ENCODE measurements around the gene C16orf86.
"Not testable (repeated sequence)": the region's sequence is repeated elsewhere in the genome, so short reads cannot be mapped to it uniquely, and the experiment has no call there.

C16orf86 gene

DNA sequence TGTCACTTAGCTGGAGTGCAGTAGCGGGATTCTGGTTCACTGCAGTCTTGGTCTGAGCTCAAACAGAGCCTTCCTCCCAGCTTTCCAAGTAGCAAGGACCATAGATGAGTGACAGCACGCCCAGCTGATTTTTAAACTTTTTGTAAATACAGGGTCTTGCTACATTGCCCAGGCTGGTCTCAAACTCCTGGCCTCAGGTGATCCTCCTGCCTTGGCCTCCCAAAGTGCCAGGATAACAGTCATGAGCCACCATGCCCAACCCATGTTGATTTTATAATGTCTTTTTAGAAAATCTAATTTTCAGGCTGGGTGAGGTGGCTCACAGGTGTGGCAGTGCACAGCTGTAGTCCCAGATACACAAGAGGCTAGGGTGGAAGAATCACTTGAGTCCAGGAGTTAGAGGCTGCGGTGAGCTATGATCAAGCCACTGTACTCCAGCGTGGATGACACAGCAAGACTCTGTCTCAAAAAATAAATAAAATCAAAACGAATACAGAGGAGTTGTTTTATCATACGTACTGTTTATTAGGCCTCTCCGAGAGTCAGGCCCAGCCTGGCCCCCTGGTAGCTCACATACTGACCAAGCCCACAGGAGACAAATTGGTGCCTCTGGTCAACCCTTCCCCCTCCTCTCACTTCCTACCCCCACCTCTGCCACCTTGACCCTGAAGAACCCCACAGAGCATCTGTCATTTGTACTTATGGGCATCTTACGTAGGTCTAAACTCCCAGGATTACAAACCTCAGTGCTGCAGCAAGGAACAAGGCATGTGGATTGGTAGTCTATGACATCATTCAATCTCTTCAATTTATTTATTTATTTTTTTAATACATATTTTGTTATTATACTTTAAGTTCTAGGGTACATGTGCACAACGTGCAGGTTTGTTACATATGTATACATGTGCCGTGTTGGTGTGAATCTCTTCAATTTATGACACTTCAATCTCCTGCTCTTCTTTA is 13.6 kb downstream of the C16orf86 start:
- H3K9me3 ChIP-seq (ENCODE audit: control insufficient read depth, insufficient read depth, low read length) = no peaks in the 10 kb centered on the region
- H3K4me1 ChIP-seq (ENCODE audit: insufficient read depth, low read length) = no peaks in the 10 kb centered on the region
- no peak overlapping the region for H3K9ac ChIP-seq (ENCODE audit: low read depth, low read length)
- H3K36me3 ChIP-seq (ENCODE audit: insufficient read depth, low read length) = peaks cover 5% of the 10 kb centered on the region

DNA sequence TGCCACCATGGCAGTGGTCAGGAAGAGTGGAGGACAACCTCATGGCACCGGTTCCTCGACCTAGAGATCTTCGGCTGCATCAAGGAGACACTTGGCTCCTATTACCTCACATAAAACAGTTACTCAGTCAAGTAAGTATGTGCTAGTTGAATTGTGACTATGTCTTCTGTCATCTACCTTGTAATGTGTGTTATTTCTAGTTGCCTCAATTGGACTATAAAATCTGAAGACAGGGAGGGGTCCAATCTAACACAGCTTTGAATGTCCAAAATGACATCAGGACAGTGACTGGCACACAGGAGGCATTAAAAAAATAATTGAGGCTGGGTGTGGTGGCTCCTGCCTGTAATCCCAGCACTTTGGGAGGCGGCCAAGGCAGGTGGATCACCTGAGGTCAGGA is 17.2 kb downstream of the C16orf86 start:
- H3K36me3 ChIP-seq (ENCODE audit: insufficient read depth, low read length) = peaks cover 6% of the 10 kb centered on the region
- no peaks in the 10 kb centered on the region for H3K9me3 ChIP-seq (ENCODE audit: control insufficient read depth, insufficient read depth, low read length)
- H3K9ac ChIP-seq (ENCODE audit: low read depth, low read length) = no peak overlapping the region
- no peaks in the 10 kb centered on the region for H3K4me1 ChIP-seq (ENCODE audit: insufficient read depth, low read length)

DNA sequence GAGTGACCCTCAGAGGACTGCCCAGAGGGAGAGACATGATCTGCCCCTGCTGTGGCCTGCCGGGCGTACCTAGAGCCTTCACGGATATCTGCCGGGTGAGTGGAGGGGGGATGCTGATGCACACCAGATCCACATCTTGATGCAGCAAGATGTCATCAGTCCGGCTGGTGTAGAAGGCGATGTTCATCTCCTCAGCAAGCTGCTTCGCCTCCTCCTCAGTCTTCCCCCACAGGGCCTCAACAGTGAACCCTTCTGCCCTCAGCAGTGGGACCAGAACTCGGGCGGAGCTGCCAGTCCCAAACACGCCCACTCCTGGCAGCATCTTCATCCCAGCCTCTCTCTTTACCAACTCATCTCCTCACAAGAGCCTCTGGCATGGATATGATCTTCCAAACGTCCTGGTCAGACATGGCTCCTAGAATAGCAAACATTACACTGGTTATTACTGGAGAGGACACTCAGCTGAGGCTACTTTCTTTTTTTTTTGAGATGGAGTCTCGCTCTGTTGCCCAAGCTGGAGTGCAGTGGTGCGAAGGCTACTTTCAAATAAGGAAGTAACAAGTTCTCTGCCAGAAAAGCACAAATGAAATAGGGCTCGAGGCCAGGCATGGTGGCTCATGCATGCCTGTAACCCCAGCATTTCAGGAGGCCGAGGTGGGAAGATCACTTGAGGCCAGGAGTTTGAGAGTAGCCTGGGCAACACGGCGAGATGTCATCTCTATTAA is 18.9 kb downstream of the C16orf86 start:
- Histone ChIP-seq H3K4me1 (ENCODE audit: insufficient read depth, low read length) (no peaks in the 10 kb centered on the region), H3K9ac (ENCODE audit: low read depth, low read length) (no peak overlapping the region), H3K9me3 (ENCODE audit: control insufficient read depth, insufficient read depth, low read length) (no peaks in the 10 kb centered on the region), H3K36me3 (ENCODE audit: insufficient read depth, low read length) (peaks cover 6% of the 10 kb centered on the region)

DNA sequence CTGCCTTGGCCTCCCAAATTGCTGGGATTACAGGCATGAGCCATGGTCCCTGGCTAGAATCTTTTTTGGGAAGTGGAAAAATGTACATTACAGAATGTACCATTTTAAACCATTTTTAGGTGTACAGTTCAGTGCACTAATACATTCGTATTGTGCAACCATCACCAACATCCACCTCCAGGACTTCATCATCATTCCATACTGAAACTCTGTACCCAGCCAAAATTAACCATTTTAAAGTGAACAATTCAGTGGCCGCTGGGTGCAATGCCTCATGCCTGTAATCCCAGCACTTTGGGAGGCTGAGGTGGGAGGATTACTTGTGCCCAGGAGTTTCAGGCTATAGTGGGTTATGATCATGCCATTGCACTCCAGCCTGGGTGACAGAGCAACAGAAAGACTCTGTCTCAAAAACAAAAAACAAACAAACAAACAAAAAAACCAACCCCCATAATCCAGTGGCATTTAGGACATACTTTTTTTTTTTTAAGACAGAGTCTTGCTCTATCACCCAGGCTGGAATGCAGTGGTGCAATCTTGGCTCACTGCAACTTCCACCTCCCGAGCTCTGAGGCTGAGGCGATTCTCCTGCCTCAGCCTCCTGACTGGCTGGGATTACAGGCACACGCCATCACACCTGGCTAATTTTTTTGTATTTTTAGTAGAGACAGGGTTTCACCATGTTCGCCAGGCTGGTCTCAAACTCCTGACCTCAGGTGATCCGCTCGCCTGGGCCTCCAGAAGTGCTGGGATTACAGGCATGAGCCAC is 27.1 kb downstream of the C16orf86 start:
- H3K4me1 ChIP-seq (ENCODE audit: insufficient read depth, low read length); H3K36me3 ChIP-seq (ENCODE audit: insufficient read depth, low read length); H3K9ac ChIP-seq (ENCODE audit: low read depth, low read length); H3K9me3 ChIP-seq (ENCODE audit: control insufficient read depth, insufficient read depth, low read length): not testable (repeated sequence)

DNA sequence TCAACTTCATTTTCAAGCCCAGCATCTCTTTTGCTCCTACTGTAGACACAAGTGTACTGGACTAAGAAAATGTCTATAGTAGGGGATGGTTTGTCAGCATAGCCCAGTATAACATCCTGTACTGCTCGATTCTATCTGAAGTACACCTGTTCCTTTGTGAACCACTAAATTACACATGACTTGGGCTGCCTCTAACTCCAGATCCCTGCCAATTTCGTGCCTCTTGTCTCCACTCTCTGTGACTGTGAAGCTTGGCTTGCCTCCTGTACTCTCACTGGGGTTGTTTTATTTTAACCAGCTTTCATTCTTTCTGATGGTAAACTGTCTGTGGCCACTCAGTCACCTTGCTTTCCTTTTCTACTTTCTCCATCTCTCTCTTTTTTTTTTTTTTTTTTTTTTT is 28.0 kb downstream of the C16orf86 start:
- no peaks in the 10 kb centered on the region for H3K9me3 ChIP-seq (ENCODE audit: control insufficient read depth, insufficient read depth, low read length)
- H3K9ac ChIP-seq (ENCODE audit: low read depth, low read length) = no peak overlapping the region
- no peaks in the 10 kb centered on the region for H3K4me1 ChIP-seq (ENCODE audit: insufficient read depth, low read length)
- H3K36me3 ChIP-seq (ENCODE audit: insufficient read depth, low read length) = no peaks in the 10 kb centered on the region

DNA sequence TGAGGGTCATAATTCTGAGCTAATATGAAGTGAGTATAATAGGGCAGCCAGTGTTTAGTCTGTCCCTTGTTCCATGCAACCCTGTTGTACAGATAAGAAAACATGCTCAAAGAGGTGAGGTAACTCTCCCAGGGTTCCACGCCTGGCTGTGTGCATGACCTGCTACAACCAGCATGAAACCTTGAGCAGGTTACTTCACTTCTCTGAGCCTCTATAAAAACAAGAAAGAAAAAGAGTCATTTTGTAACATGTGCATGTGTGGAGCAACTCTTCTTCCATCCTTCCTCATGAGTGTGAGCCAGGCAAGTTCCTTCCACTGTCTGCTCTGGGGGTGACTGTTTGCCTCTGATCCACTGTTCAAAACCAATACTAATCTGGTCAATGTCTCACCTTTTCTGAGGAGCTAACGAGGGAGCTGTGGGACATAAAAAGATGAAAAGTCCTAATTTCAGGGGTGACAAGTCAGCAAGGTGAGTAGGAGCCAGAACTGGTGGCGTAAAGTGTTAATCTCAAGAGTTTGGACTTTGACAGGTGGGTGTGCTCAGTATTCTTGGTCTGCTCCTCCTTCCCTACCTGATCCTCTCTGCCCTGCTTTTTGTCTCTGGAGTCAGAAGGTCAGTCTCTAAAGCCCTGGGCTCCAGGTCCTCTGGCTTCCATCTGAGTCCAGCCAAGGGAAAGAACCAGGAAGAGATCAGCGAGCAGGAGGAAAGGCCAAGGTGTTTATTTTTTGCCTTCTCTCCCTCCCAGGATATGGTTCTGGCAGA is 31.0 kb downstream of the C16orf86 start:
- no peaks in the 10 kb centered on the region for H3K4me1 ChIP-seq (ENCODE audit: insufficient read depth, low read length)
- no peaks in the 10 kb centered on the region for H3K36me3 ChIP-seq (ENCODE audit: insufficient read depth, low read length)
- no peak overlapping the region for H3K9ac ChIP-seq (ENCODE audit: low read depth, low read length)
- H3K9me3 ChIP-seq (ENCODE audit: control insufficient read depth, insufficient read depth, low read length) = 0 out of 2 replicates have a peak, but pooled peaks cover 2% of the 10 kb centered on the region

DNA sequence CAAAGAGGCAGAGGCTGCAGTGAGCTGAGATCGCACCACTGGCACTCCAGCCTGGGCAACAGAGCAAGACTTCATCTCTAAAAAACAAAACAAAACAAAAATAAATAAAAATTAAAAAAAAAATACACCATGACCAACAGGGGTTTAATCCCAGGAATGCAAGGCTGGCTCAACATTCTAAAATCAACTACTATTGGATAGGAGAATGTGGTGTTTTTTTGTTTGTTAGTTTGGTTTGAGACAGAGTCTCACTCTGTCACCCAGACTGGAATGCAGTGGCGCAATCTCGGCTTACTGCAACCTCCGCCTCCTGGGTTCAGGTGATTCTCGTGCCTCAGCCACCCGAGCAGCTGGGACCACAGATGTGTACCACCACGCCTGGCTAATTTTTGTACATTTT is 32.7 kb downstream of the C16orf86 start:
- Histone ChIP-seq H3K36me3 (ENCODE audit: insufficient read depth, low read length) (no peaks in the 10 kb centered on the region), H3K9ac (ENCODE audit: low read depth, low read length) (no peak overlapping the region)

DNA sequence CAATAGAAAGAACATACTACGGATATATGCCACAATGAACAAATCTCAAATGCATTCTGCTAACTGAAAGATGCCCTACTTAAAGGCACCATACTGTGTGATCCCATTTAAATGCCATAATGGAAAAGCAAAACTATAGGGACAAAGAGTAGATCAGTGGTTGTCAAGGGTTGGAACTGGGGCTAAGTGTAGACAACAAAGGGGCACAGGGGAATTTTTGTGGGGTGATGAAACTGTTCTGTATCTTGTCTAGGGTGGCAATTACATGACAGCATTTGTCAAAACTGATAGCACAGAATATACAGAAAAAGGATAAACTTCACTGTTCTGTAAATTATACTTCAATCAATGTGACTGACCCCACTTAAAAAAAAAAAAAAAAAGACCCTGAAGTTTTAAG is 34.8 kb downstream of the C16orf86 start:
- Histone ChIP-seq H3K9ac (ENCODE audit: low read depth, low read length) (no peak overlapping the region), H3K36me3 (ENCODE audit: insufficient read depth, low read length) (no peaks in the 10 kb centered on the region), H3K4me1 (ENCODE audit: insufficient read depth, low read length) (no peaks in the 10 kb centered on the region), H3K9me3 (ENCODE audit: control insufficient read depth, insufficient read depth, low read length) (0 out of 2 replicates have a peak, but pooled peaks cover 2% of the 10 kb centered on the region)

More for the DNA sequence above, 32.7 kb downstream of the C16orf86 start:
- no peaks in the 10 kb centered on the region for H3K4me1 ChIP-seq (ENCODE audit: insufficient read depth, low read length)
- 0 out of 2 replicates have a peak, but pooled peaks cover 2% of the 10 kb centered on the region for H3K9me3 ChIP-seq (ENCODE audit: control insufficient read depth, insufficient read depth, low read length)

DNA sequence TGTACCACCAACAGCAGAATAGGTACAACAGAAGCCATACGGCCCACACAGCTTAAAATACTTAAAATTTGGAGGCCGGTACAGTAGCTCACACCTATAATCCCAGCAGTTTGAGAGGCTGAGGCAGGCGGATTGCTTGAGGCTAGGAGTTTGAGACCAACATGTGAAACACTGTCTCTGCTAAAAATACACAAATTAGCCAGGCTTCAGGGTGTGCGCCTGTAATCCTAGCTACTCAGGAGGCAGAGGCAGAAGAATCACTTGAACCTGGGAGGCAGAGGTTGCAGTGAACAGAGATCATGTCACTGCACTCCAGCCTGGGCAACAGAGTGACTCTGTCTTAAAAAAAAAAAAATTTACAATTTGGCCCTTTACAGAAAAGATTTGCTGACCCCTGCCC is 35.5 kb downstream of the C16orf86 start:
- Histone ChIP-seq H3K9ac (ENCODE audit: low read depth, low read length) (no peak overlapping the region), H3K9me3 (ENCODE audit: control insufficient read depth, insufficient read depth, low read length) (0 out of 2 replicates have a peak, but pooled peaks cover 2% of the 10 kb centered on the region), H3K4me1 (ENCODE audit: insufficient read depth, low read length) (no peaks in the 10 kb centered on the region), H3K36me3 (ENCODE audit: insufficient read depth, low read length) (no peaks in the 10 kb centered on the region)

DNA sequence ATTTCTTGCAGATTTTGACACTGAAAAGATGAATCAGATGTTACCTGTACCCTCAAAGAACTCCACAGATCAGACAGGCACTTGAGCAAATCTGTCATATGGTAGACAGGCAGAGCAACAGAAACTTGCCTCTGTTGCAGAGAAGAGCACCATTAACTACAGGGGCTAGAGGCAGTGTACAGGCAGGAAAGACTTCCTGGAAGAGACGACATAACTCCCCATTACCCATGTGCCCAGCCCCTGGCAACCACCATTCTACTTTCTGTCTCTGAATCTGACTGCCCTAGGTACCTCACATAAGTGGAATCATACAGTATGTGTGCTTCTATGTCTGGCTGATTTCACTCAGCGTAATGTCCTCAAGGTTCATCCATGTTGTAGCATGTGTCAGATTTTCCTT is 37.0 kb downstream of the C16orf86 start:
- H3K9ac ChIP-seq (ENCODE audit: low read depth, low read length) = no peak overlapping the region
- H3K9me3 ChIP-seq (ENCODE audit: control insufficient read depth, insufficient read depth, low read length) = 0 out of 2 replicates have a peak, but pooled peaks cover 2% of the 10 kb centered on the region
- H3K4me1 ChIP-seq (ENCODE audit: insufficient read depth, low read length) = peaks cover 4% of the 10 kb centered on the region; the same call in 1 of the 2 replicates
- H3K36me3 ChIP-seq (ENCODE audit: insufficient read depth, low read length) = no peaks in the 10 kb centered on the region

DNA sequence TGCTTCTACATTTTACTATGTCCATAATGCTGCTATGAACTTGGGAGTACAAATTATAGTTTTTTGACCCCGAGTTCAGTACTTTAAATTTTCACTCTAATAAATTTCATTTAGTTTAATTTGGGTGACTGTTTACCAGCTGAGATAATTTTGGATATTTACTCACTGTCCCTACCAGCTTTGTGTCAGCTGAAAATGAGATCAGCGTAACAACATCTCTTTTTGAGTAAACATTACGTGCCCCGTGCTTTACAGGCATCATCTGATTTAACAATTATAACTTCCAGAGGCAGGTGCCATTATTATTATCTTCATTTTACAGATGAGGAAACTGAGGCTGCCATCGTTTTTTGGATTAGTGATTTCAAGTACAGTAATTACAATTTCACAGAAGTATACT is 37.5 kb downstream of the C16orf86 start:
- Histone ChIP-seq H3K9ac (ENCODE audit: low read depth, low read length) (no peak overlapping the region), H3K9me3 (ENCODE audit: control insufficient read depth, insufficient read depth, low read length) (0 out of 2 replicates have a peak, but pooled peaks cover 2% of the 10 kb centered on the region), H3K4me1 (ENCODE audit: insufficient read depth, low read length) (peaks cover 9% of the 10 kb centered on the region; the same call in 1 of the 2 replicates), H3K36me3 (ENCODE audit: insufficient read depth, low read length) (no peaks in the 10 kb centered on the region)

DNA sequence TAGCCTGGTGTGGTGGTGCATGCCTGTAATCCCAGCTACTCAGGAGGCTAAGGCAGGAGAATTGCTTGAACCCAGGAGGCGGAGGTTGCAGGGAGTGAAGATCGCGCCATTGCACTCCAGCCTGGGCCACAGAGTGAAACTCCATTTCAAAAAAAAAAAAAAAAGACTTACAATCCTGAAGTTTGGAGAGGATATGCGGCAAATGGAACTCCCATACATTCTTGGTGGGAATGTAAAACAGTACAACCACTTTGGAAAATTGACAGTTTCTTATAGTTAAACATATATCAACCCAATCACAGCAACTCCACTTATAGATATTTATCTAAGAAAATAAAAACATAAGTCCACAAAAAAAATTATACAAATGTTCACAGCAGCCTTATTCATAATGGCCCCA is 40.6 kb downstream of the C16orf86 start:
- H3K36me3 ChIP-seq (ENCODE audit: insufficient read depth, low read length) = peaks cover 3% of the 10 kb centered on the region; the same call in 1 of the 2 replicates
- no peaks in the 10 kb centered on the region for H3K9me3 ChIP-seq (ENCODE audit: control insufficient read depth, insufficient read depth, low read length)
- H3K9ac ChIP-seq (ENCODE audit: low read depth, low read length) = no peak overlapping the region
- H3K4me1 ChIP-seq (ENCODE audit: insufficient read depth, low read length) = peaks cover 12% of the 10 kb centered on the region; the same call in 1 of the 2 replicates

DNA sequence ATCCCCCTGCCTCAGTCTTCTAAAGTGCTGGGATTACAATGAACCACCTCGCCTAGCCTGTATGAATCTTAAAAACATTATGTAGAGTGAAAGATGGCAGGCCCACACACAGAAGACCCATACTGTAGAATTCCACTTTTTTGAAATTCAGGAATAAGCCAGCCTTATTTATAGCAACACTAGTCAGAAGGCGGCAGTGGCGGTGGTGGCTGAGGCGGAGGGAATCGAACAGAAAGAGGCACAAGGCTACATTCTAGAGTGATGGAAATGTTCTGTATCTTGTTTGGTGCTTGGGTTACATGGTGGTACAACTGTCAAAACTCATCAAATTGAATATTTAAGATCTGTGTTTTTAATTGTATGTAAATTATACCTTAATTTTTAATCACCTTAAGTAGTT is 41.2 kb downstream of the C16orf86 start:
- Histone ChIP-seq H3K4me1 (ENCODE audit: insufficient read depth, low read length) (peaks cover 12% of the 10 kb centered on the region; the same call in 1 of the 2 replicates), H3K9me3 (ENCODE audit: control insufficient read depth, insufficient read depth, low read length) (no peaks in the 10 kb centered on the region), H3K9ac (ENCODE audit: low read depth, low read length) (no peak overlapping the region), H3K36me3 (ENCODE audit: insufficient read depth, low read length) (peaks cover 3% of the 10 kb centered on the region; the same call in 1 of the 2 replicates)

Data from ES-I3 (cell line).